CD14-positive monocyte (primary cell): ENCODE data around the gene CEP128. TPM values are rescaled to one million over a fixed set of nuclear protein-coding genes. Genes with fewer than 3 reads are reported as not detected.

Experiments used
- DNase-seq, 3 donors: peaks; one replicate each; pipeline ENCODE4 v3.0.0-alpha.2; 2011 to 2022
- H2AFZ ChIP-seq: 2 replicates; pipeline ENCODE4 v1.6.0; 2012; ENCODE audit warnings: mild to moderate bottlenecking, low read depth, low read length, inconsistent platforms; ENCODE audit not compliant: insufficient read depth, poor library complexity, severe bottlenecking
- H3K27ac ChIP-seq, 2 donors: 1 replicate in 1 of 2; 2 replicates in 1 of 2; pipeline ENCODE4 v1.5.1; 2012 to 2013; ENCODE audit warnings: low read length in 2 of 2, control low read depth in 1 of 2, inconsistent platforms in 1 of 2, low read depth in 1 of 2, mild to moderate bottlenecking in 1 of 2
- H3K27me3 ChIP-seq, 2 donors: one replicate each; pipeline versions ENCODE4 v1.6.0 to v1.6.1; 2011 to 2013; ENCODE audit warnings: low read length in 2 of 2; ENCODE audit not compliant: control insufficient read depth in 2 of 2, insufficient read depth in 2 of 2
- H3K36me3 ChIP-seq, 2 donors: replicated peaks in 1 of 2; 1 replicate in 1 of 2; 2 replicates in 1 of 2; pipeline versions ENCODE4 v1.5.1 to v1.6.1; 2012 to 2013; ENCODE audit warnings: low read length in 2 of 2, control low read depth in 1 of 2, inconsistent platforms in 1 of 2, mild to moderate bottlenecking in 1 of 2; ENCODE audit not compliant: insufficient read depth in 2 of 2, control insufficient read depth in 1 of 2
- H3K4me1 ChIP-seq, 2 donors: 1 replicate in 1 of 2; 2 replicates in 1 of 2; pipeline versions ENCODE4 v1.5.1 to v1.6.1; 2012 to 2013; ENCODE audit warnings: low read length in 2 of 2, control low read depth in 1 of 2, inconsistent platforms in 1 of 2, mild to moderate bottlenecking in 1 of 2, moderate library complexity in 1 of 2; ENCODE audit not compliant: insufficient read depth in 2 of 2, control insufficient read depth in 1 of 2
- H3K4me2 ChIP-seq: replicated peaks from 2 replicates; pipeline ENCODE3; 2012; ENCODE audit warnings: low read length, moderate library complexity, mild to moderate bottlenecking; ENCODE audit not compliant: poor library complexity, severe bottlenecking; ENCODE audit errors: extremely low read depth
- H3K4me3 ChIP-seq, 3 experiments: fragments of 200-600 bp in 1 of 3; sonication (generic) in 1 of 3; replicated peaks in 1 of 3; 1 replicate in 2 of 3; 2 replicates in 1 of 3; pipeline ENCODE4 v1.5.1; 2011 to 2013; ENCODE audit warnings: low read length in 3 of 3, mild to moderate bottlenecking in 3 of 3, control low read depth in 2 of 3, low read depth in 2 of 3, inconsistent platforms in 1 of 3, moderate library complexity in 1 of 3
- H3K79me2 ChIP-seq: 2 replicates; pipeline ENCODE4 v1.6.0; 2012; ENCODE audit warnings: mild to moderate bottlenecking, control low read depth, inconsistent platforms, low read length, moderate library complexity; ENCODE audit not compliant: insufficient read depth
- H3K9ac ChIP-seq: 2 replicates; pipeline ENCODE4 v1.6.0; 2017; ENCODE audit warnings: low read length, mild to moderate bottlenecking; ENCODE audit not compliant: insufficient read depth, poor library complexity, severe bottlenecking
- H3K9me3 ChIP-seq, 2 donors: replicated peaks in 1 of 2; 1 replicate in 1 of 2; 2 replicates in 1 of 2; pipeline versions ENCODE4 v1.5.1 to v1.6.1; 2012 to 2013; ENCODE audit warnings: low read length in 2 of 2, control low read depth in 1 of 2; ENCODE audit not compliant: control insufficient read depth in 1 of 2, insufficient read depth in 1 of 2
- H4K20me1 ChIP-seq: 2 replicates; pipeline ENCODE4 v1.6.0; 2012; ENCODE audit warnings: mild to moderate bottlenecking, low read length, control low read depth, moderate library complexity; ENCODE audit not compliant: insufficient read depth
- H3K27ac Mint-ChIP-seq, 7 donors: one replicate each; pipeline ENCODE4 v1.8.0; 2020; ENCODE audit warnings: mild to moderate bottlenecking in 7 of 7, mixed read lengths in 7 of 7, moderate library complexity in 6 of 7, inconsistent platforms in 2 of 7
- H3K27me3 Mint-ChIP-seq, 3 donors: one replicate each; pipeline ENCODE4 v1.8.0; 2021 to 2022; ENCODE audit warnings: low read depth in 3 of 3, mild to moderate bottlenecking in 3 of 3, mixed read lengths in 3 of 3, moderate library complexity in 3 of 3, inconsistent platforms in 1 of 3
- H3K36me3 Mint-ChIP-seq, 2 donors: one replicate each; pipeline ENCODE4 v1.8.0; 2020; ENCODE audit warnings: mixed read lengths in 2 of 2, inconsistent platforms in 1 of 2, mild to moderate bottlenecking in 1 of 2
- H3K4me1 Mint-ChIP-seq: one replicate; pipeline ENCODE4 v1.8.0; 2020; ENCODE audit warnings: mild to moderate bottlenecking, mixed read lengths
- H3K4me3 Mint-ChIP-seq, 2 donors: one replicate each; pipeline ENCODE4 v1.8.0; 2020; ENCODE audit warnings: mild to moderate bottlenecking in 2 of 2, mixed read lengths in 2 of 2, moderate library complexity in 1 of 2
- H3K9me3 Mint-ChIP-seq, 7 donors: one replicate each; pipeline ENCODE4 v1.8.0; 2020 to 2022; ENCODE audit warnings: mixed read lengths in 7 of 7, mild to moderate bottlenecking in 6 of 7, moderate library complexity in 6 of 7, inconsistent platforms in 2 of 7
- WGBS: methylation state at CpG from one replicate; pipeline ENCODE4 v1.1.5; 2013; ENCODE audit warnings: missing lambda C conversion rate; ENCODE audit not compliant: insufficient coverage; 5-methylcytosine and 5-hydroxymethylcytosine counted together
- intact Hi-C, 2 donors: fragments of 100-400 bp; cut with micrococcal nuclease; formaldehyde crosslinking; loops; one replicate each; pipeline versions ENCODE4 v1.15.0 to v1.15.1; 2023
- polyA plus RNA-seq, 3 donors: library from polyadenylated mRNA; depleted of rRNA in 1 of 3; unstranded in 2 of 3; stranded (reverse) in 1 of 3; fragments of 300-500 nt in 2 of 3; fragments of >200 nt in 1 of 3; fragmentation: Illumina TruSeq in 2 of 3; gene quantifications; 1 replicate in 2 of 3; 2 replicates in 1 of 3; pipeline ENCODE4 v1.2.3, GENCODE V29; 2012 to 2021
- TF ChIP-seq, protein P1 (sequence below): fragments of 200-600 bp; IDR thresholded peaks from one replicate; pipeline ENCODE4 v1.8.0; 2022; ENCODE audit warnings: antibody characterized with exemption, mild to moderate bottlenecking

CEP128 gene
- polyA plus RNA-seq, 3 donors, result 0.41 to 0.88 (median 0.62) TPM

GRCh38 chr14:80560800-80561657 lies 380.5 kb downstream of the CEP128 start:
- H3K36me3 Mint-ChIP-seq, result peaks cover 0 to 2% of the 10 kb centered on the region in 2 donors
- intact Hi-C loops, result no loop called here
- H3K27me3 Mint-ChIP-seq, result no peaks in the 10 kb centered on the region

DNA sequence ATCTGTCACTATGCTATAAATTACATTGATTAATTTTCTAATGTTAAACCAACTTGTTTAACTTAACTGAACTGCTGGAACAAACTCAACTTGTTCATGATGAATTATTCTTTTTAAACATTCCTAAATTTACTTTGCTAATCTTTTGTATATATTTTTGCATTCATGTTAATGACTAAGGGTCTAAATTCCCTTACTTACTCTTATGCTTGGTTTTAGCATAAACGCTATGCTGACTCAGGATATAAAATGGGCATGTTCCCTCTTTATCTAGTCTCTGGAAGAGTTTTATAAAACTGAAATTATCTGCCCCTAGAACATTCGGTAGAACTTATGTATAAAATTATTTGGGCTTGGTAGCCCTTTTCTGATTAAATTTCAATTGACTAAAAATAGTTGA lies 387.4 kb downstream of the CEP128 start:
- no peaks in the 10 kb centered on the region for H3K4me1 ChIP-seq
- no peak overlapping the region for H3K27ac ChIP-seq
- H3K9ac ChIP-seq, result no peak overlapping the region
- H3K27me3 ChIP-seq, result no peaks in the 10 kb centered on the region
- no peaks in the 10 kb centered on the region for H3K9me3 Mint-ChIP-seq
- DNase-seq, result no peak
- TF ChIP-seq, protein P1, sequence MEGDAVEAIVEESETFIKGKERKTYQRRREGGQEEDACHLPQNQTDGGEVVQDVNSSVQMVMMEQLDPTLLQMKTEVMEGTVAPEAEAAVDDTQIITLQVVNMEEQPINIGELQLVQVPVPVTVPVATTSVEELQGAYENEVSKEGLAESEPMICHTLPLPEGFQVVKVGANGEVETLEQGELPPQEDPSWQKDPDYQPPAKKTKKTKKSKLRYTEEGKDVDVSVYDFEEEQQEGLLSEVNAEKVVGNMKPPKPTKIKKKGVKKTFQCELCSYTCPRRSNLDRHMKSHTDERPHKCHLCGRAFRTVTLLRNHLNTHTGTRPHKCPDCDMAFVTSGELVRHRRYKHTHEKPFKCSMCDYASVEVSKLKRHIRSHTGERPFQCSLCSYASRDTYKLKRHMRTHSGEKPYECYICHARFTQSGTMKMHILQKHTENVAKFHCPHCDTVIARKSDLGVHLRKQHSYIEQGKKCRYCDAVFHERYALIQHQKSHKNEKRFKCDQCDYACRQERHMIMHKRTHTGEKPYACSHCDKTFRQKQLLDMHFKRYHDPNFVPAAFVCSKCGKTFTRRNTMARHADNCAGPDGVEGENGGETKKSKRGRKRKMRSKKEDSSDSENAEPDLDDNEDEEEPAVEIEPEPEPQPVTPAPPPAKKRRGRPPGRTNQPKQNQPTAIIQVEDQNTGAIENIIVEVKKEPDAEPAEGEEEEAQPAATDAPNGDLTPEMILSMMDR, result no peak
- H3K4me1 Mint-ChIP-seq, result no peaks in the 10 kb centered on the region
- H2AFZ ChIP-seq, result no peak overlapping the region
- WGBS, result no CpG with 5 or more reads among the region's 2 CpGs
- no peaks in the 10 kb centered on the region for H3K79me2 ChIP-seq
- H3K4me3 ChIP-seq, result no peak overlapping the region
- no peak overlapping the region for H3K4me2 ChIP-seq
- H3K36me3 Mint-ChIP-seq, result peaks cover 0 to 2% of the 10 kb centered on the region in 2 donors
- no peak overlapping the region for H3K4me3 Mint-ChIP-seq
- H3K9me3 ChIP-seq, result no peaks in the 10 kb centered on the region
- intact Hi-C loops, result no loop called here
- H3K27ac Mint-ChIP-seq, result no peak overlapping the region
- H4K20me1 ChIP-seq, result no peaks in the 10 kb centered on the region
- peaks cover 0 to 1% (median 0%) of the 10 kb centered on the region in 3 donors for H3K27me3 Mint-ChIP-seq
- no peaks in the 10 kb centered on the region for H3K36me3 ChIP-seq

More at GRCh38 chr14:80560800-80561657, 380.5 kb downstream of the CEP128 start:
- Histone ChIP-seq H3K4me1 (no peaks in the 10 kb centered on the region), H3K4me2 (no peak overlapping the region), H3K79me2 (no peaks in the 10 kb centered on the region), H3K36me3 (no peaks in the 10 kb centered on the region), H3K9ac (no peak overlapping the region), H3K4me3 (no peak overlapping the region), H4K20me1 (no peaks in the 10 kb centered on the region), H2AFZ (no peak overlapping the region), H3K9me3 (no peaks in the 10 kb centered on the region), H3K27ac (no peak overlapping the region), H3K27me3 (no peaks in the 10 kb centered on the region)
- WGBS, result 80% methylated on average over 1 of the region's 5 CpGs
- DNase-seq, result no peak
- TF ChIP-seq, protein P1, result no peak
- peaks cover 0 to 2% (median 1%) of the 10 kb centered on the region in 7 donors for H3K9me3 Mint-ChIP-seq
- H3K4me1 Mint-ChIP-seq, result no peaks in the 10 kb centered on the region
- no peak overlapping the region for H3K27ac Mint-ChIP-seq
- no peak overlapping the region for H3K4me3 Mint-ChIP-seq
